IMR-90 (cell line): ENCODE data around the gene EEF2K. TPM values are rescaled to one million over a fixed set of nuclear protein-coding genes. Genes with fewer than 3 reads are reported as not detected.

ENCODE experiments used
- ATAC-seq: fragments of 200-7000 bp; cut with Tn5 transposase; 2 replicates; pipeline ENCODE4 v1.9.1; 2020; ENCODE audit warnings: low read depth, mild to moderate bottlenecking, moderate library complexity
- BruUV-seq: library from RNA; stranded (reverse); fragments of 400-500 nt; replicated peaks from 2 replicates; lab custom pipeline; 2021; lab: Mats Ljungman, UMichigan
- CTCF ChIA-PET: fragments of 300-600 bp; formaldehyde crosslinking; extraction: SDS; loops from one replicate; lab custom pipeline; 2021; ENCODE audit warnings: antibody characterized with exemption; lab: Yijun Ruan, JAX
- POLR2A ChIA-PET: fragments of 300-600 bp; sonication (Branson Sonifier 250); formaldehyde crosslinking; loops from one replicate; lab custom pipeline; 2022; ENCODE audit warnings: antibody characterized with exemption; ENCODE audit not compliant: unreplicated experiment; lab: Charles Lee
- DNase-seq: peaks from one replicate; pipeline ENCODE4 v3.0.0; 2013
- H2AFZ ChIP-seq: replicated peaks from 2 replicates; pipeline ENCODE3; 2013; ENCODE audit warnings: low read length, mild to moderate bottlenecking; ENCODE audit not compliant: poor library complexity
- H2AK5ac ChIP-seq: 2 replicates; pipeline ENCODE4 v1.6.1; 2013; ENCODE audit warnings: low read depth, low read length, inconsistent platforms
- H2AK9ac ChIP-seq: replicated peaks from 2 replicates; pipeline ENCODE3; 2013; ENCODE audit warnings: mild to moderate bottlenecking, low read depth, low read length, moderate library complexity; ENCODE audit not compliant: poor library complexity
- H2BK120ac ChIP-seq: 2 replicates; pipeline ENCODE4 v1.6.1; 2013; ENCODE audit warnings: low read depth, low read length, inconsistent platforms
- H2BK15ac ChIP-seq: 3 replicates; pipeline ENCODE4 v1.6.1; 2013; ENCODE audit warnings: low read depth, low read length, inconsistent platforms
- H2BK20ac ChIP-seq: 2 replicates; pipeline ENCODE4 v1.6.1; 2013; ENCODE audit warnings: low read depth, mild to moderate bottlenecking, inconsistent platforms, low read length, moderate library complexity
- H2BK5ac ChIP-seq: 2 replicates; pipeline ENCODE4 v1.6.1; 2013; ENCODE audit warnings: mild to moderate bottlenecking, low read depth, low read length, inconsistent platforms; ENCODE audit not compliant: poor library complexity, severe bottlenecking
- H3K14ac ChIP-seq: replicated peaks from 2 replicates; pipeline ENCODE4 v1.6.1; 2013; ENCODE audit warnings: low read depth, low read length, inconsistent platforms
- H3K18ac ChIP-seq: 2 replicates; pipeline ENCODE4 v1.6.1; 2013; ENCODE audit warnings: low read depth, low read length, control low read depth
- H3K23ac ChIP-seq: 2 replicates; pipeline ENCODE4 v1.6.1; 2013; ENCODE audit warnings: low read depth, low read length, inconsistent platforms
- H3K27ac ChIP-seq: 2 replicates; pipeline ENCODE4 v1.5.1; 2013; ENCODE audit warnings: mild to moderate bottlenecking, control low read depth, low read length; ENCODE audit not compliant: insufficient read depth
- H3K27me3 ChIP-seq: 2 replicates; pipeline ENCODE4 v1.6.1; 2013; ENCODE audit warnings: low read length; ENCODE audit not compliant: control insufficient read depth, insufficient read depth
- H3K36me3 ChIP-seq: 2 replicates; pipeline ENCODE4 v1.6.1; 2013; ENCODE audit warnings: low read length, mixed read lengths; ENCODE audit not compliant: control insufficient read depth, insufficient read depth
- H3K4ac ChIP-seq: 2 replicates; pipeline ENCODE4 v1.6.1; 2013; ENCODE audit warnings: low read depth, low read length, inconsistent platforms
- H3K4me1 ChIP-seq: 2 replicates; pipeline ENCODE4 v1.6.1; 2013; ENCODE audit warnings: low read length, mixed read lengths; ENCODE audit not compliant: control insufficient read depth, insufficient read depth
- H3K4me2 ChIP-seq: 2 replicates; pipeline ENCODE4 v1.6.1; 2013; ENCODE audit warnings: low read depth, mild to moderate bottlenecking, control low read depth, low read length, moderate library complexity
- H3K4me3 ChIP-seq: 2 replicates; pipeline ENCODE4 v1.5.1; 2013; ENCODE audit warnings: low read depth, mild to moderate bottlenecking, control low read depth, low read length, moderate library complexity; ENCODE audit not compliant: insufficient read depth
- H3K56ac ChIP-seq: 2 replicates; pipeline ENCODE4 v1.6.1; 2013; ENCODE audit warnings: low read length, inconsistent platforms; ENCODE audit not compliant: insufficient read depth; ENCODE audit errors: extremely low read depth
- H3K79me1 ChIP-seq, 2 experiments: 2 replicates each; pipeline ENCODE4 v1.6.1; 2013; ENCODE audit warnings: low read length in 2 of 2, inconsistent platforms in 1 of 2, low read depth in 1 of 2
- H3K9ac ChIP-seq: 2 replicates; pipeline ENCODE4 v1.6.1; 2013; ENCODE audit warnings: low read depth, low read length, control low read depth
- H3K9me1 ChIP-seq: 2 replicates; pipeline ENCODE4 v1.6.1; 2013; ENCODE audit warnings: low read length, inconsistent platforms; ENCODE audit not compliant: insufficient read depth
- H3K9me3 ChIP-seq: 2 replicates; pipeline ENCODE4 v1.6.1; 2013; ENCODE audit warnings: low read length; ENCODE audit not compliant: control insufficient read depth, insufficient read depth
- H4K20me1 ChIP-seq: 2 replicates; pipeline ENCODE4 v1.6.1; 2013; ENCODE audit warnings: low read length, inconsistent platforms; ENCODE audit not compliant: insufficient read depth
- H4K5ac ChIP-seq: 2 replicates; pipeline ENCODE4 v1.6.1; 2013; ENCODE audit warnings: mild to moderate bottlenecking, low read depth, low read length, control low read depth
- H4K8ac ChIP-seq, 2 experiments: 2 replicates each; pipeline ENCODE4 v1.6.1; 2013; ENCODE audit warnings: low read depth in 2 of 2, low read length in 2 of 2, control low read depth in 1 of 2, inconsistent platforms in 1 of 2
- H4K91ac ChIP-seq: 2 replicates; pipeline ENCODE4 v1.6.1; 2013; ENCODE audit warnings: low read depth, low read length, inconsistent platforms; ENCODE audit not compliant: insufficient read depth
- CEBPB ChIP-seq: IDR thresholded peaks from 2 replicates; pipeline ENCODE4 v1.6.1; 2012; ENCODE audit warnings: low read depth, low read length, improper control_type of control experiment
- CHD1 ChIP-seq: IDR thresholded peaks from 2 replicates; pipeline ENCODE4 v1.6.1; 2012; ENCODE audit warnings: low read depth, low read length, improper control_type of control experiment
- FOS ChIP-seq: fragments of 150-350 bp; IDR thresholded peaks from 2 replicates; pipeline ENCODE4 v1.6.1; 2016; ENCODE audit warnings: low read depth, low read length
- RAD21 ChIP-seq: IDR thresholded peaks from 2 replicates; pipeline ENCODE4 v1.6.1; 2012; ENCODE audit warnings: low read length, improper control_type of control experiment
- RFX5 ChIP-seq: IDR thresholded peaks from 2 replicates; pipeline ENCODE4 v1.8.0; 2012; ENCODE audit warnings: low read depth, mild to moderate bottlenecking, low read length, moderate library complexity
- SMC3 ChIP-seq: fragments of 150-350 bp; IDR thresholded peaks from 2 replicates; pipeline ENCODE4 v1.6.1; 2016; ENCODE audit warnings: low read depth, mild to moderate bottlenecking, antibody characterized with exemption, low read length, moderate library complexity
- WGBS, 2 experiments: methylation state at CpG; one replicate each; pipeline versions ENCODE4 v1.1.5 to v1.1.7; 2013; ENCODE audit warnings: missing lambda C conversion rate in 2 of 2; ENCODE audit not compliant: insufficient read length in 1 of 2; ENCODE audit errors: extremely low coverage in 2 of 2; 5-methylcytosine and 5-hydroxymethylcytosine counted together
- dilution Hi-C: fragments of 300-500 bp; cut with HindIII; formaldehyde crosslinking; loops from one replicate; pipeline ENCODE4 v1.14.3; 2018; ENCODE audit warnings: low sequenced_read_pairs; ENCODE audit not compliant: unreplicated experiment
- in situ Hi-C: fragments of 300-500 bp; cut with MboI; formaldehyde crosslinking; loops from 3 replicates; pipeline ENCODE4 v1.14.3; 2019; ENCODE audit warnings: low sequenced_read_pairs, inconsistent platforms, mixed read lengths
- intact Hi-C: fragments of 100-400 bp; cut with micrococcal nuclease; formaldehyde crosslinking; loops from 2 replicates; pipeline ENCODE4 v1.10.0; 2022
- polyA plus RNA-seq, 3 experiments: library from polyadenylated mRNA; depleted of rRNA; stranded (reverse); fragments of >200 nt; gene quantifications; 2 replicates each; pipeline ENCODE4 v1.2.3, GENCODE V29; 2012; ENCODE audit warnings: low replicate concordance in 1 of 3
- total RNA-seq: library from RNA; depleted of rRNA; stranded (reverse); fragments of >200 nt; gene quantifications from 2 replicates; pipeline ENCODE4 v1.2.3, GENCODE V29; 2012

EEF2K gene
- total and polyA plus RNA-seq, 2 of the 4 experiments (the other 2 are of a cell fraction) = 9.7 to 16.5 TPM

DNA sequence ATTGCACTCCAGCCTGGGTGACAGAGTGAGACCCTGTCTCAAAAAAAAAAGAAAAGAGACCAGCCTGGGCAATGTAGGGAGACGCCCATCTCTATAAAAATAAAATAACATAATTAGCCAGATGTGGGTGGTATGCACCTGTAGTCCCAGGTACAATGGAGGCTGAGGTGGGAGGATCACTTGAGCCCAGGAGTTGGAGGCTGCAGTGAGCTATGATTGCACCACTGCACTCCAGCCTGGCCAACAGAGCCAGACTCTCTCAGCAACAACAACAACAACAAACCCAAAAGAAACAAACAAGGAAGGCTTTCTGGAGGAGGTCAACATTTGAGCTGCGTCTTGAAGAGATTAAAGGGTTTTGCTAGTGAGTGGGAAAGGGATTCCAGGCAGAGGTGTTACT lies 8.3 kb downstream of the EEF2K start:
- Histone ChIP-seq H2BK15ac (no peak overlapping the region), H3K27me3 (no peaks in the 10 kb centered on the region), H3K23ac (no peak overlapping the region), H3K4me3 (no peak overlapping the region), H3K18ac (no peak overlapping the region), H3K9me3 (no peaks in the 10 kb centered on the region), H2AK5ac (no peak overlapping the region), H2BK120ac (no peak overlapping the region), H4K5ac (no peak overlapping the region), H3K27ac (no peak overlapping the region), H3K9ac (no peak overlapping the region), H2BK5ac (no peak overlapping the region), H3K4ac (no peak overlapping the region), H3K56ac (no peak overlapping the region), H4K20me1 (peaks cover 51% of the 10 kb centered on the region), H2AFZ (no peak overlapping the region), H3K79me1 (peaks cover 30 to 79% of the 10 kb centered on the region in 2 experiments), H3K4me2 (no peak overlapping the region), H4K91ac (no peak overlapping the region), H2AK9ac (no peak overlapping the region), H3K4me1 (peaks cover 2% of the 10 kb centered on the region; the same call in 1 of the 2 replicates), H3K36me3 (peaks cover 8% of the 10 kb centered on the region), H4K8ac (no peak overlapping the region), H3K9me1 (peaks cover 17% of the 10 kb centered on the region), H2BK20ac (no peak overlapping the region), H3K14ac (no peak overlapping the region)
- no peak for ATAC-seq
- in situ Hi-C loops (no loop called here), dilution Hi-C loops (no loop called here), intact Hi-C loops (no loop called here)
- TF ChIP-seq FOS = no peak
- no peak for TF ChIP-seq SMC3
- TF ChIP-seq CEBPB = no peak
- TF ChIP-seq RAD21 = no peak
- no peak for TF ChIP-seq RFX5
- TF ChIP-seq CHD1 = no peak
- no TSS peak for BruUV-seq
- no CpG with 5 or more reads among the region's 2 CpGs for WGBS, 2 experiments
- POLR2A ChIA-PET = no interaction called here
- CTCF ChIA-PET = no interaction called here
- no peak for DNase-seq
